Measurements from ENCODE around the gene AARSD1.
"Not testable (repeated sequence)": the region's sequence is repeated elsewhere in the genome, so short reads cannot be mapped to it uniquely, and the experiment has no call there.

AARSD1 gene

GRCh38 chr17:42975265-42975664 is 11.0 kb upstream of the AARSD1 start:
- TF ChIP-seq CTCF (IDR thresholded peaks at IDR 0.05; ENCODE audit: insufficient read depth, low read length, poor library complexity, severe bottlenecking), result no peak
- H3K36me3 ChIP-seq (ENCODE audit: control insufficient read depth, insufficient read depth, low read length), result no peaks in the 10 kb centered on the region
- no peak for DNase-seq (ENCODE audit: extremely low read depth, insufficient read length)
- H3K4me3 ChIP-seq (replicated peaks; ENCODE audit: low read depth, low read length), result no peak overlapping the region
- no peaks in the 10 kb centered on the region for H3K27me3 ChIP-seq (replicated peaks; ENCODE audit: control insufficient read depth, insufficient read depth, low read length)

GRCh38 chr17:42973323-42973722 is 9.1 kb upstream of the AARSD1 start:
- H3K27me3 ChIP-seq (replicated peaks; ENCODE audit: control insufficient read depth, insufficient read depth, low read length); H3K4me3 ChIP-seq (replicated peaks; ENCODE audit: low read depth, low read length); DNase-seq (ENCODE audit: extremely low read depth, insufficient read length); H3K36me3 ChIP-seq (ENCODE audit: control insufficient read depth, insufficient read depth, low read length): not testable (repeated sequence)

GRCh38 chr17:42971589-42971988 is 7.3 kb upstream of the AARSD1 start:
- H3K4me3 ChIP-seq (replicated peaks; ENCODE audit: low read depth, low read length), result no peak overlapping the region
- TF ChIP-seq CTCF (IDR thresholded peaks at IDR 0.05; ENCODE audit: insufficient read depth, low read length, poor library complexity, severe bottlenecking), result no peak
- no peaks in the 10 kb centered on the region for H3K36me3 ChIP-seq (ENCODE audit: control insufficient read depth, insufficient read depth, low read length)
- no peaks in the 10 kb centered on the region for H3K27me3 ChIP-seq (replicated peaks; ENCODE audit: control insufficient read depth, insufficient read depth, low read length)
- no peak for DNase-seq (ENCODE audit: extremely low read depth, insufficient read length)

- DNase-seq (ENCODE audit: extremely low read depth, insufficient read length), result no peak
- Histone ChIP-seq H3K4me3 (replicated peaks; ENCODE audit: low read depth, low read length) (no peak overlapping the region), H3K36me3 (ENCODE audit: control insufficient read depth, insufficient read depth, low read length) (no peaks in the 10 kb centered on the region), H3K27me3 (replicated peaks; ENCODE audit: control insufficient read depth, insufficient read depth, low read length) (no peaks in the 10 kb centered on the region)
- TF ChIP-seq CTCF (IDR thresholded peaks at IDR 0.05; ENCODE audit: insufficient read depth, low read length, poor library complexity, severe bottlenecking), result no peak
Measured at GRCh38 chr17:42969001-42969581, 4.8 kb upstream of the AARSD1 start.

- H3K36me3 ChIP-seq (ENCODE audit: control insufficient read depth, insufficient read depth, low read length), result no peaks in the 10 kb centered on the region
- H3K4me3 ChIP-seq (replicated peaks; ENCODE audit: low read depth, low read length), result no peak overlapping the region
- H3K27me3 ChIP-seq (replicated peaks; ENCODE audit: control insufficient read depth, insufficient read depth, low read length), result no peaks in the 10 kb centered on the region
- DNase-seq (ENCODE audit: extremely low read depth, insufficient read length), result no peak
- TF ChIP-seq CTCF (IDR thresholded peaks at IDR 0.05; ENCODE audit: insufficient read depth, low read length, poor library complexity, severe bottlenecking), result no peak
Measured at GRCh38 chr17:42967925-42968324, 3.7 kb upstream of the AARSD1 start.

- DNase-seq (ENCODE audit: extremely low read depth, insufficient read length), result no peak
- no peak overlapping the region for H3K4me3 ChIP-seq (replicated peaks; ENCODE audit: low read depth, low read length)
- peaks cover 20% of the 10 kb centered on the region for H3K36me3 ChIP-seq (ENCODE audit: control insufficient read depth, insufficient read depth, low read length)
- no peak for TF ChIP-seq CTCF (IDR thresholded peaks at IDR 0.05; ENCODE audit: insufficient read depth, low read length, poor library complexity, severe bottlenecking)
- H3K27me3 ChIP-seq (replicated peaks; ENCODE audit: control insufficient read depth, insufficient read depth, low read length), result no peaks in the 10 kb centered on the region
Measured at GRCh38 chr17:42953669-42954068, 10.6 kb downstream of the AARSD1 start.
